Heart right ventricle (tissue), 16 donors: ENCODE measurements around the gene ACVRL1. TPM values are rescaled to one million over a fixed set of nuclear protein-coding genes. Genes with fewer than 3 reads are reported as not detected.
A peak's percentile ranks its signal among the peaks of the same experiment; 100 is the strongest.

ENCODE experiments used
- ATAC-seq, 8 donors: fragments of 200-7000 bp; cut with Tn5 transposase; one replicate each; pipeline ENCODE4 v1.9.1; 2020; ENCODE audit warnings: mild to moderate bottlenecking in 8 of 8, moderate library complexity in 8 of 8, moderate number of reproducible peaks in 1 of 8
- DNase-seq, 2 donors: peaks; one replicate each; pipeline ENCODE4 v3.0.0-alpha.2; 2020
- H3K27ac ChIP-seq, 10 donors: fragments of 200-600 bp; sonication (generic) in 2 of 10; one replicate each; pipeline versions ENCODE4 v1.5.0 to v1.8.0; 2020 to 2022; ENCODE audit warnings: mild to moderate bottlenecking in 3 of 10
- H3K27me3 ChIP-seq, 7 donors: fragments of 200-600 bp; one replicate each; pipeline ENCODE4 v1.8.0; 2021 to 2022; ENCODE audit warnings: mild to moderate bottlenecking in 2 of 7
- H3K36me3 ChIP-seq, 9 donors: fragments of 200-600 bp; sonication (generic) in 1 of 9; one replicate each; pipeline versions ENCODE4 v1.5.0 to v1.8.0; 2020 to 2022; ENCODE audit warnings: mild to moderate bottlenecking in 2 of 9
- H3K4me1 ChIP-seq, 9 donors: fragments of 200-600 bp; sonication (generic) in 1 of 9; one replicate each; pipeline versions ENCODE4 v1.5.0 to v1.8.0; 2020 to 2022; ENCODE audit warnings: mild to moderate bottlenecking in 4 of 9
- H3K4me3 ChIP-seq, 10 donors: fragments of 200-600 bp; sonication (generic) in 2 of 10; one replicate each; pipeline versions ENCODE4 v1.5.0 to v1.8.0; 2020 to 2022; ENCODE audit warnings: mild to moderate bottlenecking in 7 of 10, moderate library complexity in 2 of 10
- H3K9me3 ChIP-seq, 11 donors: fragments of 200-600 bp in 10 of 11; sonication (generic) in 2 of 11; one replicate each; pipeline versions ENCODE4 v1.5.0 to v1.8.0; 2013 to 2022; ENCODE audit warnings: mild to moderate bottlenecking in 2 of 11, control low read depth in 1 of 11, moderate library complexity in 1 of 11
- CTCF ChIP-seq, 9 donors: fragments of 200-600 bp; sonication (generic) in 2 of 9; IDR thresholded peaks; one replicate each; pipeline versions ENCODE4 v1.5.0 to v1.8.0; 2021 to 2022; ENCODE audit warnings: antibody characterized with exemption in 9 of 9, mild to moderate bottlenecking in 5 of 9, moderate library complexity in 1 of 9
- WGBS, 2 donors: extraction: QIAGEN DNeasy Blood & Tissue Kit; methylation state at CpG; one replicate each; pipeline ENCODE4 v1.1.7; 2013; ENCODE audit warnings: inconsistent platforms in 1 of 2; 5-methylcytosine and 5-hydroxymethylcytosine counted together
- intact Hi-C, 10 donors: fragments of 100-400 bp; cut with DNase I; formaldehyde crosslinking; loops; one replicate each; pipeline versions ENCODE4 v1.11.1 to v1.14.2; 2022
- polyA plus RNA-seq, 2 donors: library from polyadenylated mRNA; stranded (reverse); fragments of 200-250 nt; gene quantifications; one replicate each; pipeline ENCODE4 v1.2.3, GENCODE V29; 2013
- total RNA-seq, 10 donors: library from RNA; stranded (reverse); fragmentation: NEBNext Ultra II Directional in 3 of 10; extraction: Animal tissue kit (Norgen Biotek cat#: 25700) in 3 of 10; gene quantifications; one replicate each; pipeline versions ENCODE4 v1.2.1 to v1.2.4, GENCODE V29; 2021 to 2023
- donor health status: Arrhythmogenic right ventricular cardiomyopathy.
- donor health status: ischemic (EF 13 %, LVEDD 7.1; RV severe dilation, severe dysfunction).
- donor health status: healthy with polysubstance abuse.
- donor health status: DM: no; HTN: yes; CAD: no.
- donor health status: DM: no; HTN: no; CAD: no.
- donor health status: ischemic (EF 25% LVEDD 6.9; RV normal size, moderate dysfunction).
- donor health status: ischemic (EF 25% LVEDD 5.7; RV mildly dilated, moderate dysfunction).
- donor health status: healthy.
- donor health status: DM: yes; HTN: yes; CAD: no.
- donor health status: Ischemic cardiomyopathy.
- donor health status: ischemic (EF 35%, LVEDD 5.7; RV mildly dilated, moderate dysfunction).
- donor health status: nonischemic (EF 11% LVEDD 7.7; RV severe dilation, severe dysfunction).
- donor health status: DM: yes; HTN: yes; CAD: no.
- donor health status: PGD.
- donor health status: ischemic (EF 29% LVEDD 5.4; RV normal size, mild dysfunction).
- donor health status: nonischemic (EF 23%, LVEDD 6.1; RV moderate dilation, normal function).

The ACVRL1 gene
- total and polyA plus RNA-seq, 12 donors, result 16.6 to 68.0 (median 30.4) TPM

- TF ChIP-seq CTCF (IDR thresholded peaks at IDR 0.05), result no peak
- intact Hi-C loops, result loop anchor here in 1 of 10 donors (5.0 kb wide), 1 partner anchor 84 kb away; no protein-coding TSS in a partner anchor
- ATAC-seq, result no peak
- H3K36me3 ChIP-seq, result no peaks in the 10 kb centered on the region
- WGBS, 2 donors, result 81 to 85% methylated on average over 2 of the region's 2 CpGs
- H3K27me3 ChIP-seq, result no peaks in the 10 kb centered on the region
- H3K4me3 ChIP-seq, result no peak overlapping the region
- no peak for DNase-seq
- peaks cover 4 to 50% (median 40%) of the 10 kb centered on the region in 9 donors for H3K4me1 ChIP-seq
- peak overlapping the region in 4 of 10 donors; percentile 5 to 71 (median 26) for H3K27ac ChIP-seq
- peaks cover 0 to 4% (median 0%) of the 10 kb centered on the region in 11 donors for H3K9me3 ChIP-seq
Observed at GRCh38 chr12:51898506-51898905, 8.8 kb upstream of the ACVRL1 start.

GRCh38 chr12:51898937-51899336, 8.4 kb upstream of the ACVRL1 start:
- TF ChIP-seq CTCF (IDR thresholded peaks at IDR 0.05), result no peak
- intact Hi-C loops, result loop anchor here in 1 of 10 donors (5.0 kb wide), 1 partner anchor 83 kb away; no protein-coding TSS in a partner anchor
- Histone ChIP-seq H3K27ac (peak overlapping the region in 3 of 10 donors; percentile 5 to 71 (median 41)), H3K4me3 (no peak overlapping the region), H3K9me3 (peaks cover 0 to 4% (median 0%) of the 10 kb centered on the region in 11 donors), H3K27me3 (no peaks in the 10 kb centered on the region), H3K4me1 (peaks cover 4 to 50% (median 40%) of the 10 kb centered on the region in 9 donors), H3K36me3 (no peaks in the 10 kb centered on the region)
- ATAC-seq (peak in 1 of 8 donors; percentile 21), DNase-seq (no peak)
- 61 to 81% methylated on average over 9 of the region's 9 CpGs for WGBS, 2 donors

GRCh38 chr12:51900323-51900889, 6.9 kb upstream of the ACVRL1 start:
- ATAC-seq (no peak), DNase-seq (no peak)
- no peak overlapping the region for H3K4me3 ChIP-seq
- H3K27ac ChIP-seq, result no peak overlapping the region
- H3K27me3 ChIP-seq, result no peaks in the 10 kb centered on the region
- 96 to 97% methylated on average over 43 of the region's 43 CpGs for WGBS, 2 donors
- no peak for TF ChIP-seq CTCF (IDR thresholded peaks at IDR 0.05)
- intact Hi-C loops, result no loop called here
- H3K4me1 ChIP-seq, result peaks cover 4 to 56% (median 46%) of the 10 kb centered on the region in 9 donors
- H3K36me3 ChIP-seq, result no peaks in the 10 kb centered on the region
- peaks cover 0 to 4% (median 0%) of the 10 kb centered on the region in 11 donors for H3K9me3 ChIP-seq

DNA sequence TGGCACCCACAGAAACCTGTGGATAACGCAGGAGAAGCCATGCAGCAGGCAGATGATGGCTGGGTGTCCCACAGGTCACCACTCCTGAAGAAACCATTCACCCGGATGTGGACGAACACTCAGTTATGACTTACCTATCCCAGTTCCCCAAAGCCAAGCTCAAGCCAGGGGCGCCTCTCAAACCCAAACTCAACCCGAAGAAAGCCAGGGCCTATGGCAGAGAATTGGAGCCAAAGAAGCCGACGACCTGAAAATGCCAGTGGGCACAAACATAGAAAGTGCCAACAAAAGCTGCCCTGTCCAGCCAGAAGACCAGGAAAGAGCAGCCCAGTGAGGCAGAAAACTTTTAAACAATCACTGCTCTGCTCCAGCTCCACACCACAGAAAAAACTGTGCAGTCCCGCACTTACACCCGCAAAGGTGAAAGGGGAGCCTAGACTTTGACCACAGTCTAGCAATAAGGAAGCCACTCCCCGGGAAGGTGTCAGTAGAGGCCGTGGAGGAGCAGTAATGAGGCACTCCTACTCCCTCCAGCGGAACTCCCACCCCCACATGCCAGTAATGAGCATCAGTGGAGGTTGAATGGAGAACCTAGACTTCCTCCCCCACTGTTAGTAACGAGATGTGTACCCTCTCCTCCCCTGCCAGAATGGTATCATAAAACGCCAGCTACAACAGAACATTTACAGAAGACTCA, 6.0 kb upstream of the ACVRL1 start:
- Histone ChIP-seq H3K4me3 (no peak overlapping the region), H3K36me3 (no peaks in the 10 kb centered on the region), H3K9me3 (peaks cover 0 to 4% (median 0%) of the 10 kb centered on the region in 11 donors), H3K27me3 (peaks cover 0 to 3% (median 0%) of the 10 kb centered on the region in 7 donors), H3K27ac (no peak overlapping the region), H3K4me1 (peaks cover 13 to 56% (median 47%) of the 10 kb centered on the region in 9 donors)
- ATAC-seq (no peak), DNase-seq (no peak)
- TF ChIP-seq CTCF (IDR thresholded peaks at IDR 0.05), result no peak
- 86 to 87% methylated on average over 14 of the region's 14 CpGs for WGBS, 2 donors
- intact Hi-C loops, result no loop called here
